GM12891 (cell line): Measurements from ENCODE around the gene DIP2A.

ENCODE experiments used
- POLR2A ChIP-seq: IDR thresholded peaks from 2 replicates; pipeline ENCODE4 v1.6.1; 2011; ENCODE audit warnings: low read depth, low read length, control low read depth
- POLR2AphosphoS5 ChIP-seq: IDR thresholded peaks from 2 replicates; pipeline ENCODE4 v1.6.1; 2011; ENCODE audit warnings: low read depth, low read length, control low read depth
- SPI1 ChIP-seq: IDR thresholded peaks from 2 replicates; pipeline ENCODE4 v1.6.1; 2011; ENCODE audit warnings: low read depth, low read length, control low read depth
- TAF1 ChIP-seq: IDR thresholded peaks from 2 replicates; pipeline ENCODE4 v1.6.1; 2011; ENCODE audit warnings: low read depth, low read length, control low read depth

GRCh38 chr21:46456750-46457149, 1.9 kb upstream of the DIP2A start:
- TF ChIP-seq POLR2A (no peak), POLR2AphosphoS5 (no peak), SPI1 (no peak), TAF1 (no peak)
